M059J (cell line): ENCODE results near the gene FLG2. TPM values are rescaled to one million over a fixed set of nuclear protein-coding genes. Genes with fewer than 3 reads are reported as not detected.
"Not testable (repeated sequence)": the region's sequence is repeated elsewhere in the genome, so short reads cannot be mapped to it uniquely, and the experiment has no call there.

ENCODE experiments used
- DNase-seq: peaks from one replicate; pipeline ENCODE4 v3.0.0-alpha.2; 2012; ENCODE audit warnings: low read depth
- total RNA-seq: library from RNA; depleted of rRNA; stranded (reverse); fragments of >200 nt; shearing (Covaris generic); gene quantifications from 2 replicates; pipeline ENCODE4 v1.2.3, GENCODE V29; 2014; rRNA removed

Gene FLG2
- total RNA-seq, 1 experiment from 2014 or later, result not detected

DNA sequence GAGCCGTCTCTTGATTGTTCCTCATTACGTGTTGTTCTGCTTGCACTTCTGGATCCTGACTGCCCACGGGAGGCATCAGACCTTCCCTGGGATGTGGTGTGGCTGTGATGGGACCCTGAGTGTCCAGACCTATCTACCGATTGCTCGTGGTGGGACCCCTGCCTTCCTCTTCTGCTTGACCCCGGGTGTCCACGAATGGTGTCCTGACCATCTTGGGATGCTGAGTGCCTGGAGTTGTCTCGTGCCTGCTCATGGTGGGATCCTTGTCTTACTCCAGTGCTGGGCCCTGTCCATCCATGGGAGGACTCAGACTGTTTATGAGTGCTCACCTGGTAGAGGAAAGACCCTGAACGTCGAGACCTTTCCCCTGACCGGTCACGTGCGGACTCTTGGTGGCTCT, 47.6 kb downstream of the FLG2 start:
- DNase-seq, result not testable (repeated sequence)

DNA sequence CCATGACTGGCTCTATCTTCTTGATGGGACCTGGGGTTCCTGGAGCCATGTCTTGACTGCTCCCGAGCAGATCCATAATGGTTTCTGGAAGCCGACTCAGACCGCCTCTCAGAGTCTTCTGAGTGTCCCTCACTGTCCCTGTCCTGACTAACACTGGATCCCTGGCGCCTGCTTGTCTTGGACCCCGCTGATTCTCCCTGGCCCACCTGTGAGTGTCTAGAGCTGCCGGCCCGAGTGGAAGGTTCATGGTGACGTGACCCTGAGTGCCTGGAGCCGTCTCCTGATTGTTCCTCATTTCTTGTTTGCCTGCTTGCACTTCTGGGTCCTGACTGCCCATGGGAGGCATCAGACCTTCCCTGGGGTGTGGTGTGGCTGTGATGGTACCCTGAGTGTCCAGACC, 49.9 kb downstream of the FLG2 start:
- DNase-seq, result no peak

DNA sequence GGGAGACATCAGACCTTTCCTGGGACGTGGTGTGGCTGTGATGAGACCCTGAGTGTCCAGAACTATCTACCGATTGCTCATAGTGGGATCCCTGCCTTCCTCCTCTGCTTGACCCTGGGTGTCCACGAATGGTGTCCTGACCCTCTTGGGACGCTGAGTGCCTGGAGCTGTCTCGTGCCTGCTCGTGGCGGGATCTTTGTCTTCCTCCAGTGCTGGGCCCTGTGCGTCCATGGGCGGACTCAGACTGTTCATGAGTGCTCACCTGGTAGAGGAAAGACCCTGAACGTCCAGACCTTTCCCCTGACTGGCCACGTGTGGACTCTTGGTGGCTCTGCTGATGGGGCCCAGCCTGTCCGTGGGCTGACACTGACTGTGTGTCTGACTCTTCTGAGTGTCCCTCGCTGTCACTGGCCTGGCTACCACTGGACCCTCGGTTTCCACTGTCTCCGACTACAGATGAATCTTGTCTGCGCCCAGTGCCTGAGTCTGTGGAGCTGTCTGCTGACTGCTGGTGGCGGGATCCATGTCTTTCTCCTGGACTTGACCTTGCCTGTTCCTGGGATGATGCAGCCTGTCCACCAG, 50.4 kb downstream of the FLG2 start:
- DNase-seq, result not testable (repeated sequence)

DNA sequence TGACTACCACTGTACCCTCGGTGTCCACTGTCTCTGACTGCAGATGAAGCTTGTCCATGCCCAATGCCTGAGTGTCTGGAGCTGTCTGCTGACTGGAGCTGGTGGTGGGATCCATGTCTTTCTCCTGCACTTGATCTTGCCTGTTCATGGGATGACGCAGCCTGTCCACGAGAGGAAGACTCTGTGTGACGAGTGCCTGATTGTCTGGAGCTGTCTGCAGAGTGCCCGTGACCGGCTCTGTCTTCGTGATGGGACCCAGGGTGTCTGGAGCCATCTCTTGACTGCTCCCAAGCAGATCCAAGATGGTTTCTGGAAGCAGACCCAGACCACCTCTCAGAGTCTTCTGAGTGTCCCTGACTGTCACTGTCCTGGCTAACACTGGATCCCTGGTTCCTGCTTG, 51.0 kb downstream of the FLG2 start:
- not testable (repeated sequence) for DNase-seq

DNA sequence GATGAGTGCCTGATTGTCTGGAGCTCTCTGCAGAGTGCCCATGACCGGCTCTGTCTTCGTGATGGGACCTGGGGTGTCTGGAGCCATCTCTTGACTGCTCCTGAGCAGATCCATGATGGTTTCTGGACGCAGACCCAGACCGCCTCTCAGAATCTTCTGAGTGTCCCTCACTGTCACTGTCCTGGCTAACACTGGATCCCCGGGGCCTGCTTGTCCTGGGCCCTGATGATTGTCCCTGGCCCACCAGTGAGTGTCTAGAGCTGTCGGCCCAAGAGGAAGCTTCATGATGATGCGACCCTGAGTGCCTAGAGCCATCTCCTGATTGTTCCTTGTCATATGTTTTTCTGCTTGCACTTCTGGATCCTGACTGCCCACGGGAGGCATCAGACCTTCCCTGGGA, 51.8 kb downstream of the FLG2 start:
- not testable (repeated sequence) for DNase-seq

DNA sequence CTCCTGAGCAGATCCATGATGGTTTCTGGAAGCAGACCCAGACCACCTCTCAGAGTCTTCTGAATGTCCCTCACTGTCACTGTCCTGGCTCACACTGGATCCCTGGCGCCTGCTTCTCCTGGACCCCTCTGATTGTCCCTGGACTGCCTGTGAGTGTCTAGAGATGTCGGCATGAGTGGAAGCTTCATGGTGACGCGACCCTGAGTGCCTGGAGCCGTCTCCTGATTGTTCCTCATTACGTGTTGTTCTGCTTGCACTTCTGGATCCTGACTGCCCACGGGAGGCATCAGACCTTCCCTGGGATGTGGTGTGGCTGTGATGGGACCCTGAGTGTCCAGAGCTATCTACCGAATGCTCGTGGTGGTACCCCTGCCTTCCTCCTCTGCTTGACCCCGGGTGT, 53.7 kb downstream of the FLG2 start:
- not testable (repeated sequence) for DNase-seq

DNA sequence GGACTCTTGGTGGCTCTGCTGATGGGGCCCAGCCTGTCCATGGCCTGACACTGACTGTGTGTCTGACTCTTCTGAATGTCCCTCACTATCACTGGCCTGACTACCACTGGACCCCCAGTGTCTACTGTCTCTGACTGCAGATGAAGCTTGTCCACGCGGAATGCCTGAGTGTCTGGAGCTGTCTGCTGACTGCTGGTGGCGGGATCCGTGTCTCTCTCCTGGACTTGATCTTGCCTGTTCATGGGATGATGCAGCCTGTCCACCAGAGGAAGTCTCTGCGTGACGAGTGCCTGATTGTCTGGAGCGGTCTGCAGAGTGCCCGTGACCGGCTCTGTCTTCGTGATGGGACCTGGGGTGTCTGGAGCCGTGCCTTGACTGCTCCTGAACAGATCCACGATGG, 55.0 kb downstream of the FLG2 start:
- DNase-seq, result not testable (repeated sequence)

DNA sequence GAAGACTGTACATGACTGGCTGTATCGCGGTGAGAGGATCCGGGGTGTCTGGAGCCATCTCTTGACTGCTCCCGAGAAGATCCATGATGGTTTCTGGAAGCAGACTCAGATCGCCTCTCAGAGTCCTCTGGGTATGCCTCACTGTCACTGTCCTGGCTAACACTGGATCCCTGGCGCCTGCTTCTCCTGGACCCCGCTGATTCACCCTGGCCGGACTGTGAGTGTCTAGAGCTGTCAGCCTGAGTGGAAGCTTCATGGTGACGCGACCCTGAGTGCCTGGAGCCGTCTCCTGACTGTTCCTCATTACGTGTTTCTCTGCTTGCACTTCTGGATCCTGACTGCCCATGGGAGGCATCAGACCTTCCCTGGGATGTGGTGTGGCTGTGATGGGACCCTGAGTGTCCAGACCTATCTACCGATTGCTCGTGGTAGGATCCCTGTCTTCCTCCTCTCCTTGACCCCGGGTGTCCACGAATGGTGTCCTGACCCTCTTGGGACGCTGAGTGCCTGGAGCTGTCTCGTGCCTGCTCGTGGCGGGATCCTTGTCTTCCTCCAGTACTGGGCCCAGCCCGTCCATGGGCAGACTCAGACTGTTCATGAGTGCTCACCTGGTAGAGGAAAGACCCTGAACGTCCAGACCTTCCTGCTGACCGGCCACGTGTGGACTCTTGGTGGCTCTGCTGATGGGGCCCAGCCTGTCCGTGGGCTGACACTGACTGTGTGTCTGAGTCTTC, 56.5 kb downstream of the FLG2 start:
- DNase-seq, result not testable (repeated sequence)

Other genes with a start within 250 kb of the FLG2 start
- not detected in 2 replicates for gene TCHH, start 244.6 kb downstream of the FLG2 start, total RNA-seq
- gene RPTN, start 200.8 kb downstream of the FLG2 start, total RNA-seq, result not detected in 2 replicates
- not detected in 2 replicates for gene HRNR, start 135.8 kb downstream of the FLG2 start, total RNA-seq
- gene FLG, start 34.8 kb downstream of the FLG2 start, total RNA-seq, result 0.05 and 0.17 TPM in 2 replicates
- not detected in 2 replicates for gene CRNN, start 54.3 kb upstream of the FLG2 start, total RNA-seq
- not detected in 2 replicates for gene LCE5A, start 150.8 kb upstream of the FLG2 start, total RNA-seq
- not detected in 2 replicates for gene CRCT1, start 154.5 kb upstream of the FLG2 start, total RNA-seq
- not detected in 2 replicates for gene LCE3E, start 206.8 kb upstream of the FLG2 start, total RNA-seq
- not detected in 2 replicates for gene LCE3D, start 220.5 kb upstream of the FLG2 start, total RNA-seq
- not detected in 2 replicates for gene LCE3C, start 240.2 kb upstream of the FLG2 start, total RNA-seq